ENCODE results near the gene TRIP12. TPM values are rescaled to one million over a fixed set of nuclear protein-coding genes. Genes with fewer than 3 reads are reported as not detected.

Gene TRIP12
- total and polyA plus RNA-seq, 2 donors (not counting 1 experiment from before 2014, with no cell fraction given): 30.9 to 274 TPM

GRCh38 chr2:229896857-229897256 is 25.0 kb downstream of the TRIP12 start:
- no peaks in the 10 kb centered on the region for H3K27me3 ChIP-seq (replicated peaks in 1 of 4; ENCODE audit: control extremely low read depth in 1 of 4, control insufficient read depth in 3 of 4, insufficient read depth in 4 of 4, low read length in 3 of 4)
- Mint-ChIP-seq H3K4me3 (no peak overlapping the region), H3K9me3 (ENCODE audit: insufficient read depth) (no peaks in the 10 kb centered on the region), H3K4me1 (peaks cover 49% of the 10 kb centered on the region), H3K27ac (peak overlapping the region; percentile 15), H3K27me3 (no peaks in the 10 kb centered on the region)
- no peak overlapping the region for H3K9ac ChIP-seq (ENCODE audit: low read length)
- no peak overlapping the region for H3K4me2 ChIP-seq (replicated peaks; ENCODE audit: low read depth, low read length, poor library complexity, severe bottlenecking)
- peaks cover 0 to 12% of the 10 kb centered on the region in 2 experiments for H3K36me3 ChIP-seq (replicated peaks in 1 of 2; ENCODE audit: control extremely low read depth in 1 of 2, control insufficient read depth in 1 of 2, extremely low read depth in 1 of 2, insufficient read depth in 2 of 2, low read length in 1 of 2)
- TF ChIP-seq CTCF (IDR thresholded peaks at IDR 0.05): no peak
- TF ChIP-seq EZH2 (IDR thresholded peaks at IDR 0.05; ENCODE audit: borderline replicate concordance, insufficient read depth, low read depth, low read length, poor library complexity, severe bottlenecking): no peak
- ATAC-seq (ENCODE audit: low read depth): no peak
- intact Hi-C loops (cut with micrococcal nuclease): no loop called here
- WGBS (ENCODE audit: insufficient coverage): no CpG with 5 or more reads among the region's 1 CpG
- H3K27ac ChIP-seq (ENCODE audit: low read length in 2 of 2): no peak overlapping the region
- no peak for DNase-seq
- peaks cover 65% of the 10 kb centered on the region for H4K20me1 ChIP-seq (ENCODE audit: control insufficient read depth, insufficient read depth, low read length, poor library complexity, severe bottlenecking)
- CTCF ChIA-PET: no interaction called here
- H3K79me2 ChIP-seq (ENCODE audit: control insufficient read depth, insufficient read depth, low read length): peaks cover 99% of the 10 kb centered on the region
- POLR2A ChIA-PET: no interaction called here
- H3K4me3 ChIP-seq (ENCODE audit: control extremely low read depth in 1 of 5, extremely low read depth in 1 of 5, insufficient read depth in 1 of 5, low read depth in 2 of 5, low read length in 4 of 5): no peak overlapping the region
- no peaks in the 10 kb centered on the region for H3K9me3 ChIP-seq (ENCODE audit: control extremely low read depth in 1 of 3, control insufficient read depth in 2 of 3, insufficient read depth in 1 of 3, low read length in 2 of 3)
- peaks cover 0 to 3% of the 10 kb centered on the region in 2 donors for H3K4me1 ChIP-seq (ENCODE audit: control insufficient read depth in 2 of 2, insufficient read depth in 2 of 2, low read length in 2 of 2)
- no peak overlapping the region for H2AFZ ChIP-seq (ENCODE audit: insufficient read depth, low read depth, low read length, poor library complexity, severe bottlenecking)

GRCh38 chr2:229889023-229889422 is 32.8 kb downstream of the TRIP12 start:
- TF ChIP-seq CTCF (IDR thresholded peaks at IDR 0.05) (no peak), EZH2 (IDR thresholded peaks at IDR 0.05; ENCODE audit: borderline replicate concordance, insufficient read depth, low read depth, low read length, poor library complexity, severe bottlenecking) (no peak)
- no peaks in the 10 kb centered on the region for H3K27me3 Mint-ChIP-seq
- Histone ChIP-seq H3K79me2 (ENCODE audit: control insufficient read depth, insufficient read depth, low read length) (peaks cover 96% of the 10 kb centered on the region), H3K27ac (ENCODE audit: low read length in 2 of 2) (no peak overlapping the region), H3K4me2 (replicated peaks; ENCODE audit: low read depth, low read length, poor library complexity, severe bottlenecking) (no peak overlapping the region), H3K4me3 (ENCODE audit: control extremely low read depth in 1 of 5, extremely low read depth in 1 of 5, insufficient read depth in 1 of 5, low read depth in 2 of 5, low read length in 4 of 5) (no peak overlapping the region), H3K9me3 (ENCODE audit: control extremely low read depth in 1 of 3, control insufficient read depth in 2 of 3, insufficient read depth in 1 of 3, low read length in 2 of 3) (no peaks in the 10 kb centered on the region), H3K36me3 (replicated peaks in 1 of 2; ENCODE audit: control extremely low read depth in 1 of 2, control insufficient read depth in 1 of 2, extremely low read depth in 1 of 2, insufficient read depth in 2 of 2, low read length in 1 of 2) (peaks cover 0 to 11% of the 10 kb centered on the region in 2 experiments), H3K27me3 (replicated peaks in 1 of 4; ENCODE audit: control extremely low read depth in 1 of 4, control insufficient read depth in 3 of 4, insufficient read depth in 4 of 4, low read length in 3 of 4) (no peaks in the 10 kb centered on the region), H3K9ac (ENCODE audit: low read length) (no peak overlapping the region), H3K4me1 (ENCODE audit: control insufficient read depth in 2 of 2, insufficient read depth in 2 of 2, low read length in 2 of 2) (peaks cover 0 to 4% of the 10 kb centered on the region in 2 donors), H4K20me1 (ENCODE audit: control insufficient read depth, insufficient read depth, low read length, poor library complexity, severe bottlenecking) (peaks cover 68% of the 10 kb centered on the region), H2AFZ (ENCODE audit: insufficient read depth, low read depth, low read length, poor library complexity, severe bottlenecking) (no peak overlapping the region)
- peaks cover 53% of the 10 kb centered on the region for H3K4me1 Mint-ChIP-seq
- no peak overlapping the region for H3K27ac Mint-ChIP-seq
- H3K4me3 Mint-ChIP-seq: no peak overlapping the region
- POLR2A ChIA-PET: no interaction called here
- DNase-seq (no peak), ATAC-seq (ENCODE audit: low read depth) (no peak)
- intact Hi-C loops (cut with micrococcal nuclease): no loop called here
- CTCF ChIA-PET: interaction anchor here (0.5 to 1.1 kb wide), 2 partner anchors 21 to 181 kb away, joined by 3 to 4 read pairs; no protein-coding TSS in a partner anchor
- WGBS (ENCODE audit: insufficient coverage): 100% methylated on average over 1 of the region's 2 CpGs
- H3K9me3 Mint-ChIP-seq (ENCODE audit: insufficient read depth): no peaks in the 10 kb centered on the region
